Nephron (organoid): ENCODE results near the gene DAB1.

Source experiments
- H3K27ac Mint-ChIP-seq, 3 experiments: 2 replicates each; pipeline ENCODE4 v1.8.0; 2020; ENCODE audit warnings: mixed read lengths in 3 of 3, mild to moderate bottlenecking in 2 of 3, moderate library complexity in 1 of 3
- H3K27me3 Mint-ChIP-seq: 2 replicates; pipeline ENCODE4 v1.8.0; 2021; ENCODE audit warnings: low read depth, mild to moderate bottlenecking, moderate library complexity, mixed read lengths
- H3K36me3 Mint-ChIP-seq: 2 replicates; pipeline ENCODE4 v1.8.0; 2020; ENCODE audit warnings: low read depth, mixed read lengths
- H3K4me1 Mint-ChIP-seq: 2 replicates; pipeline ENCODE4 v1.8.0; 2020; ENCODE audit warnings: mixed read lengths
- H3K4me3 Mint-ChIP-seq, 3 experiments: 2 replicates each; pipeline ENCODE4 v1.8.0; 2020; ENCODE audit warnings: mild to moderate bottlenecking in 3 of 3, mixed read lengths in 3 of 3, moderate library complexity in 2 of 3
- H3K9me3 Mint-ChIP-seq: 2 replicates; pipeline ENCODE4 v1.8.0; 2020; ENCODE audit warnings: mixed read lengths
- CTCF ChIP-seq, 3 experiments: fragments of 200-600 bp; sonication (generic); IDR thresholded peaks; one replicate each; pipeline ENCODE4 v1.5.0; 2021; ENCODE audit warnings: antibody characterized with exemption in 3 of 3; ENCODE audit not compliant: unreplicated experiment in 3 of 3

The DAB1 gene

DNA sequence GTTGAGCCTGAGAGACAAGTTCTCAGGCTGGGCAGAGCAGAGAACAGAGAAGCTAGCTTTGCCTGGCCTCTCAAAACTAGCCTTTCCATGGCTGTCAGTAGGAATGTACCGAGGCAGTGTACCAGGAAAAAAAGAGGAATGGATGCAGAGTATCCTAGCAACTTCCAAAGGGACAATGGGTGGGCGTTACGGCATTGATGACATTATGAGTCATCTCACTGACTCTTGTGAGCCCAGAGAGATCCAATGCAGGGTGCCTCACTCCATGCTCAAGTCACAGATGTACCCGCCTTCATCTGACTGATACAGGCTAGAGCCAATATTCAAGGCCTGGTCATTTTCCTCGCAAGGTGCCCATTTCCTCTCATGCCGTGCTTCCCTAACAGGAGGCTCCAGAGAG, 406.7 kb downstream of the DAB1 start:
- Mint-ChIP-seq H3K9me3 (no peaks in the 10 kb centered on the region), H3K36me3 (no peaks in the 10 kb centered on the region), H3K4me1 (peaks cover 9% of the 10 kb centered on the region), H3K27me3 (peaks cover 3% of the 10 kb centered on the region), H3K27ac (no peak overlapping the region), H3K4me3 (no peak overlapping the region)
- no peak for TF ChIP-seq CTCF (IDR thresholded peaks at IDR 0.05; ENCODE audit: unreplicated experiment in 3 of 3)

- H3K27me3 Mint-ChIP-seq: peaks cover 3% of the 10 kb centered on the region
Measured at GRCh38 chr1:57015071-57015470, 408.8 kb downstream of the DAB1 start.

GRCh38 chr1:57013522-57013921, 410.3 kb downstream of the DAB1 start:
- Mint-ChIP-seq H3K36me3 (no peaks in the 10 kb centered on the region), H3K4me3 (no peak overlapping the region), H3K27me3 (peaks cover 3% of the 10 kb centered on the region), H3K4me1 (no peaks in the 10 kb centered on the region), H3K27ac (no peak overlapping the region), H3K9me3 (no peaks in the 10 kb centered on the region)
- TF ChIP-seq CTCF (IDR thresholded peaks at IDR 0.05; ENCODE audit: unreplicated experiment in 3 of 3): no peak

More at GRCh38 chr1:57015071-57015470, 408.8 kb downstream of the DAB1 start:
- H3K9me3 Mint-ChIP-seq: no peaks in the 10 kb centered on the region
- no peak for TF ChIP-seq CTCF (IDR thresholded peaks at IDR 0.05; ENCODE audit: unreplicated experiment in 3 of 3)
- H3K36me3 Mint-ChIP-seq: no peaks in the 10 kb centered on the region
- H3K4me1 Mint-ChIP-seq: peaks cover 9% of the 10 kb centered on the region
- no peak overlapping the region for H3K4me3 Mint-ChIP-seq
- no peak overlapping the region for H3K27ac Mint-ChIP-seq

DNA sequence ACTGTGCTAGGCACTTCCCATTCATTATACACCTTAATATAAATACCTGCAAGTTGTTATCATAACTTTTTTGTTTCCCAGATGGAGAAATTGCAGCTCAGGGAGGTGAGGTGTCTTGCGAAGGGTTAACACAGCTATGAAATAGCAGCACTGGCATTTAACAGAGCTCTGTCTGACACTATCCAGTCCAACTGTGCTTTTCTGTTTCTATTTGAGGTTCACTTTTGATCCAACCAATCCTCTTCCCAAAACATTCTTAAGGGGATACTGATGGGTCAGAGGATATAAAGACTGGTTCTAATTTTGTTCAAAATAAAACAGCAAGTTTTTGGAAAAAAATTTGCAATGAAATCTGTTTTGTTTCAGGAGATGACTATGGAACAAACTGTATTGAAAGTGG, 411.5 kb downstream of the DAB1 start:
- Mint-ChIP-seq H3K4me1 (peaks cover 7% of the 10 kb centered on the region), H3K27me3 (peaks cover 6% of the 10 kb centered on the region), H3K9me3 (no peaks in the 10 kb centered on the region), H3K27ac (no peak overlapping the region), H3K36me3 (no peaks in the 10 kb centered on the region), H3K4me3 (no peak overlapping the region)
- TF ChIP-seq CTCF (IDR thresholded peaks at IDR 0.05; ENCODE audit: unreplicated experiment in 3 of 3): no peak

GRCh38 chr1:57010511-57010910, 413.3 kb downstream of the DAB1 start:
- Mint-ChIP-seq H3K27ac (no peak overlapping the region), H3K9me3 (peaks cover 2% of the 10 kb centered on the region)

More at GRCh38 chr1:57010511-57010910, 413.3 kb downstream of the DAB1 start:
- TF ChIP-seq CTCF (IDR thresholded peaks at IDR 0.05; ENCODE audit: unreplicated experiment in 3 of 3): no peak
- Mint-ChIP-seq H3K27me3 (peaks cover 3% of the 10 kb centered on the region), H3K36me3 (no peaks in the 10 kb centered on the region), H3K4me3 (no peak overlapping the region), H3K4me1 (peaks cover 7% of the 10 kb centered on the region)
